Measurements from ENCODE around the gene FAM3A.

Gene FAM3A

DNA sequence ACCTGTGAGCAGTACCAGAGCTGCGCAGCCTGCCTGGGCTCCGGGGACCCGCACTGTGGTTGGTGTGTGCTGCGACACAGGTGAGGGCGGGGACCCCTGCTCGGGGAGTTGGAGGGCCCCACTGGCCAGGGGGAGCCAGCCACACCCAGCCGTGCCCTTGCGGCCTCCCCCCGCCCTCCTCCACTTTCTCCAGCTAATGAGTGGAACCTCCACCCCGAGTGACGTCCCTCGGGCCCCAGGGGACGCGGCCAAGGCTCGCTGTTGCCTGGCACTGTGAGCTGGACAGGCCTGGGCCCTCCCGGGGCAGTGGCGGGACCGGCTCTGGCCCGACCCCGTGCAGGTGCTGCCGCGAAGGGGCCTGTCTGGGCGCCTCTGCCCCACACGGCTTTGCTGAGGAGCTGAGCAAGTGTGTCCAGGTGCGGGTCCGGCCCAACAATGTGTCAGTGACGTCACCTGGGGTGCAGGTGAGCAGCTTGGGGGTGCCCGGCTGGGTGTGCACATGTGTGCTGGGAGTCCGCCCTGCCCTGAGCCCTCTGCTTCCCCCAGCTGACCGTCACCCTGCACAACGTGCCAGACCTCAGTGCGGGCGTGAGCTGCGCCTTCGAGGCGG, 52.3 kb downstream of the FAM3A start:
- no peaks in the 10 kb centered on the region for H3K27me3 ChIP-seq (ENCODE audit: control insufficient read depth, low read length)
- H3K9me3 ChIP-seq (ENCODE audit: control insufficient read depth, insufficient read depth, low read length) = no peaks in the 10 kb centered on the region
- no peak overlapping the region for H3K27ac ChIP-seq (ENCODE audit: low read depth, low read length)
- H3K9me2 ChIP-seq (replicated peaks; ENCODE audit: control insufficient read depth, low read length) = no peaks in the 10 kb centered on the region
- TF ChIP-seq, protein P1, sequence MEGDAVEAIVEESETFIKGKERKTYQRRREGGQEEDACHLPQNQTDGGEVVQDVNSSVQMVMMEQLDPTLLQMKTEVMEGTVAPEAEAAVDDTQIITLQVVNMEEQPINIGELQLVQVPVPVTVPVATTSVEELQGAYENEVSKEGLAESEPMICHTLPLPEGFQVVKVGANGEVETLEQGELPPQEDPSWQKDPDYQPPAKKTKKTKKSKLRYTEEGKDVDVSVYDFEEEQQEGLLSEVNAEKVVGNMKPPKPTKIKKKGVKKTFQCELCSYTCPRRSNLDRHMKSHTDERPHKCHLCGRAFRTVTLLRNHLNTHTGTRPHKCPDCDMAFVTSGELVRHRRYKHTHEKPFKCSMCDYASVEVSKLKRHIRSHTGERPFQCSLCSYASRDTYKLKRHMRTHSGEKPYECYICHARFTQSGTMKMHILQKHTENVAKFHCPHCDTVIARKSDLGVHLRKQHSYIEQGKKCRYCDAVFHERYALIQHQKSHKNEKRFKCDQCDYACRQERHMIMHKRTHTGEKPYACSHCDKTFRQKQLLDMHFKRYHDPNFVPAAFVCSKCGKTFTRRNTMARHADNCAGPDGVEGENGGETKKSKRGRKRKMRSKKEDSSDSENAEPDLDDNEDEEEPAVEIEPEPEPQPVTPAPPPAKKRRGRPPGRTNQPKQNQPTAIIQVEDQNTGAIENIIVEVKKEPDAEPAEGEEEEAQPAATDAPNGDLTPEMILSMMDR (IDR thresholded peaks at IDR 0.05; ENCODE audit: low read depth, low read length, poor library complexity, severe bottlenecking) = no peak
- no peak for TF ChIP-seq EZH2phosphoT487 (IDR thresholded peaks at IDR 0.05; ENCODE audit: borderline replicate concordance, low read length)
- H3K4me3 ChIP-seq (ENCODE audit: low read length) = no peak overlapping the region
- H4K20me1 ChIP-seq (ENCODE audit: control insufficient read depth, insufficient read depth, low read depth, low read length) = no peaks in the 10 kb centered on the region
- peaks cover 7% of the 10 kb centered on the region for H3K4me1 ChIP-seq (ENCODE audit: control insufficient read depth, low read length)
- no peaks in the 10 kb centered on the region; the same call in 1 of the 2 replicates for H3K36me3 ChIP-seq (ENCODE audit: control insufficient read depth, low read length)
- no peak overlapping the region for H3K4me2 ChIP-seq (ENCODE audit: low read length)
- peaks cover 10% of the 10 kb centered on the region for H3K79me2 ChIP-seq (ENCODE audit: control insufficient read depth, low read length)
- no peaks in the 10 kb centered on the region for H3F3A ChIP-seq (ENCODE audit: control insufficient read depth, insufficient read depth)

DNA sequence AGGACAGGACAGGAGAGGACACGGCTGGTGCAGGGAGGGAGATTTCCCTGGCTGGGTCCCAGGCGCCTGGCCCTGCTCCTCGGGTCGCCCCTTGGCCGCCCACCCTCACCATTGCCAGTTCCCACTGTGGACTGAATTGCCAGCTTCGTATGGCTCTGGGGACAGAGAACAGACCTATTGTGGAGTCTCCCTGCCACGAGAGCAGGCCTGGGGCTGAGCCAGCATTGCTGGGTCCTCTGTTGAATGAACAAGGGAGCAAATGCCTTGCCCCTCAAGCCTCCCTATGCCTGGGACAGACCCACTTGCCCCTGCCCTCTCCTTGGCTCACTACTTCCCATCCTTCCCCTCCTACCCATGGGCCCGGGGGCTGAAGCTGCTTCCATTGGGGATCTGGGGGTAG, 53.6 kb downstream of the FAM3A start:
- Histone ChIP-seq H3K79me2 (ENCODE audit: control insufficient read depth, low read length) (peaks cover 14% of the 10 kb centered on the region), H3K4me1 (ENCODE audit: control insufficient read depth, low read length) (peaks cover 8% of the 10 kb centered on the region), H3K27me3 (ENCODE audit: control insufficient read depth, low read length) (no peaks in the 10 kb centered on the region), H3K4me3 (ENCODE audit: low read length) (no peak overlapping the region), H3K9me2 (replicated peaks; ENCODE audit: control insufficient read depth, low read length) (no peaks in the 10 kb centered on the region), H3K9me3 (ENCODE audit: control insufficient read depth, insufficient read depth, low read length) (no peaks in the 10 kb centered on the region), H3K36me3 (ENCODE audit: control insufficient read depth, low read length) (no peaks in the 10 kb centered on the region), H3K4me2 (ENCODE audit: low read length) (no peak overlapping the region), H3K27ac (ENCODE audit: low read depth, low read length) (no peak overlapping the region), H3F3A (ENCODE audit: control insufficient read depth, insufficient read depth) (no peaks in the 10 kb centered on the region), H4K20me1 (ENCODE audit: control insufficient read depth, insufficient read depth, low read depth, low read length) (no peaks in the 10 kb centered on the region)
- no peak for TF ChIP-seq EZH2phosphoT487 (IDR thresholded peaks at IDR 0.05; ENCODE audit: borderline replicate concordance, low read length)
- TF ChIP-seq, protein P1 (IDR thresholded peaks at IDR 0.05; ENCODE audit: low read depth, low read length, poor library complexity, severe bottlenecking) = no peak

DNA sequence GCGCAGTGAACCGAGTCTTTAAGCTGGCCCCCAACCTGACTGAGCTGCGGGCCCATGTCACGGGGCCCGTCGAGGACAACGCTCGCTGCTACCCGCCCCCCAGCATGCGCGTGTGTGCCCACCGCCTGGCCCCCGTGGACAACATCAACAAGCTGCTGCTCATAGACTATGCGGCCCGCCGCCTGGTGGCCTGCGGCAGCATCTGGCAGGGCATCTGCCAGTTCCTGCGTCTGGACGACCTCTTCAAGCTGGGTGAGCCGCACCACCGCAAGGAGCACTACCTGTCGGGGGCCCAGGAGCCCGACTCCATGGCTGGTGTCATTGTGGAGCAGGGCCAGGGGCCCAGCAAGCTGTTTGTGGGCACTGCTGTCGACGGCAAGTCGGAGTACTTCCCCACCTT, 55.7 kb downstream of the FAM3A start:
- Histone ChIP-seq H3K4me1 (ENCODE audit: control insufficient read depth, low read length) (peaks cover 11% of the 10 kb centered on the region), H3K36me3 (ENCODE audit: control insufficient read depth, low read length) (no peaks in the 10 kb centered on the region), H3K27ac (ENCODE audit: low read depth, low read length) (no peak overlapping the region), H3K79me2 (ENCODE audit: control insufficient read depth, low read length) (peaks cover 14% of the 10 kb centered on the region), H4K20me1 (ENCODE audit: control insufficient read depth, insufficient read depth, low read depth, low read length) (no peaks in the 10 kb centered on the region), H3F3A (ENCODE audit: control insufficient read depth, insufficient read depth) (no peaks in the 10 kb centered on the region), H3K9me3 (ENCODE audit: control insufficient read depth, insufficient read depth, low read length) (no peaks in the 10 kb centered on the region), H3K4me3 (ENCODE audit: low read length) (no peak overlapping the region), H3K27me3 (ENCODE audit: control insufficient read depth, low read length) (no peaks in the 10 kb centered on the region), H3K4me2 (ENCODE audit: low read length) (no peak overlapping the region), H3K9me2 (replicated peaks; ENCODE audit: control insufficient read depth, low read length) (no peaks in the 10 kb centered on the region)
- TF ChIP-seq EZH2phosphoT487 (IDR thresholded peaks at IDR 0.05; ENCODE audit: borderline replicate concordance, low read length) = no peak
- TF ChIP-seq, protein P1 (IDR thresholded peaks at IDR 0.05; ENCODE audit: low read depth, low read length, poor library complexity, severe bottlenecking) = no peak

Measured in DOHH2 (cell line).